GM21825 (cell line): ENCODE measurements around the gene JARID2.

ENCODE experiments used
- ATAC-seq: cut with Tn5 transposase; IDR thresholded peaks from one replicate; pipeline ENCODE4 v1.9.1; 2021; ENCODE audit warnings: mild to moderate bottlenecking, moderate library complexity; ENCODE audit not compliant: unreplicated experiment

JARID2 gene

GRCh38 chr6:15512721-15513120 lies 266.9 kb downstream of the JARID2 start:
- ATAC-seq, result no peak

DNA sequence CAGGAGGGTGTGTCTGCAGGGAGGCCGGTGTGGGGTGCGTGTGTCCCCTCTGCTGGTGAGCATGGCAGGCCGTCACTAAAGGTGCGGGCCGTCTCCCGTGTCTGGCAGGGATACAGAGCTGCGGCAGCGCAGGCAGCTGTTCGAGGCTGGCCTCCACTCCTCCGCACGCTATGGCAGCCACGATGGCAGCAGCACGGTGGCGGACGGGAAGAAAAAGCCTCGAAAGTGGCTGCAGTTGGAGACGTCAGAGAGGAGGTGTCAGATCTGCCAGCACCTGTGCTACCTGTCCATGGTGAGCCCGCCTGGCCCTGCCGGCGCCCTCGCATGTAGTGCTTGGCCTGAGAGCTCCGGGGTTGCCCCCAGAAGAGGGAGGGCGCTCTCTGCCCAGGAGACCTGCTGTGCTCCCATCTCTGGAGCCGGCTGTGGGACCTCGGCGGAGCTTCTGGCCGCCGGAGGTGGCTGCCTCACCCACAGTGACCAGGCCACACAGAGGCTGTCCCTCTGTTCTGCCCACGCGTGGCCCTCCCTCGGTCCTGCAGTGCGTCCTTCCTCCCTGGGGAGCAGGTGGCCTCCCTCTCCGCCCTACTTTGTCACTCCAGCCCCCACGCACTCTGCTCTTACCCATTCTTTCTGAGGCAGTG lies 267.4 kb downstream of the JARID2 start:
- ATAC-seq, result no peak

DNA sequence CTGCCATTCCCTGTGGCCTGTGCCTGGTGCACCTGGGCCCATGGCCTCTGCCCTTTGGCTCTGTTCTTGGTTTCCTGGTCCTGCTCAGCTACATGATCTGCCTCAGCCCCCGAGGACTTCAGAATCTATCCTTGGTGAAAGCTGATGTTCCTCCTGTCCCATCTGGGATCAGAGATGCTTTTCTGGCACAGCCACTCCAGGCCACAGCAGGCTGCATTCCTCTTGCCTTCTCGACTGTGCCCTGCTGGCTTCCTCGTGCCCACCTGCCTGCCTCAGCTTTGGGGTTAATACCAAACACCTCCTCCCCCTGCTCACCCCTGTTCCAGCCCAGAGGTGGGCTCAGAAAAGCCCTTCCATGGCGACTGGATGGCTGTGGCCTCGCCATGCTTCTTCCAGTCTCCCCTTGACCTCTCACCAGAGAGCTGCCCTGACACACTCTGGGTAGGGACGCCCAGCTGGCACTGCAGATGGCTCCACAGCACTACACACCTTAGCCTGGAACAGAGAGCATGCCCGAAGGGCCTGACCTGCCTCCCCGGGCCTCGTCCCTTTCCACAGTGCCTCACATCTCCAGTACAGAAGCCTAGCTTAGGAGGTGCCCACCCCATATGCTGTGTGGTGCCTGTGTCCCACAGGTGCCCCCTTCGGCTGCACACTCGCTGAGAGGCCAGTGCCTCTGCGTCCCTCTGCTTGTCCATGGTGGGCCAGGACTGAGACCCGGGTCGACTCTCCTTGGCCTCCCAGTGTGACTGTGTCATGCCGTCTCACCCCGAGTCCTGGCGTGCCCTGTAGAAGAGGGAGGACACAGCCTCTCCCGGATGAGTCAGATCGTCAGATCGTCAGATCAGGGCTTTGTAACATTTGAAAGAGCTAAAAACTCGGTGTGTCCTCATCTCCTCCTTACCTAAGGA lies 268.2 kb downstream of the JARID2 start:
- ATAC-seq, result no peak

GRCh38 chr6:15515226-15515625 lies 269.4 kb downstream of the JARID2 start:
- ATAC-seq, result no peak

- no peak for ATAC-seq
Observed at GRCh38 chr6:15515660-15516375, 269.9 kb downstream of the JARID2 start.

GRCh38 chr6:15516378-15516777 lies 270.5 kb downstream of the JARID2 start:
- ATAC-seq, result no peak

DNA sequence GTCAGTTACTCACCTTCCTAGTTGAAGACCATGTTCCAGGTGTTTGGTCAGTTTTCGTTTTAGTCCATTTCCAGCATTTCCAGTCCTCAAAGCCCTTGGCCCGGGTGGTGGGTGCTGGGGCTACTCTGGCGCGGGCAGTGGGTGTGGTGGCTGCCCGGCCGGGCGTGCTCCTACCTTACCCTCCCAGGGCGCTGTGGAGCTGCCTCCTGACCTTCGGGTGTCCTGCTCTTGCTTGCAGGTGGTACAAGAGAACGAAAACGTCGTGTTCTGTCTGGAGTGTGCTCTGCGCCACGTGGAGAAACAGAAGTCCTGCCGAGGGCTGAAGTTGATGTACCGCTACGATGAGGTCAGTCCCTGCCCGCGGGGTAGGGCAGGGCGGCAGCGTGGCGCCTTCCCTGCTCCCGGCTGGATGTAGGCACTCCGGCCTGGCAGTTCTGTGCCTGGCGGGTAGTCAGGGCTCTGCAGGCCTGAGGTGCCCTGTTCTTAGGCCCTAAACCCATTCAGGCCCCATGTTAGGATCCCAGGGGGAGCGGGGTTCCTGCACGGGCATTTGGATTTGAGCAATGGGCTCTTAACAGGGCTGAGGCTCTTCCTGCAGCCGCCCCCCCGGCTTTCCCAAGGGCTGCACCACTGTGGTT lies 271.2 kb downstream of the JARID2 start:
- ATAC-seq, result no peak

- no peak for ATAC-seq
Observed at GRCh38 chr6:15517600-15517999, 271.7 kb downstream of the JARID2 start.

GRCh38 chr6:15518057-15518456 lies 272.2 kb downstream of the JARID2 start:
- no peak for ATAC-seq

DNA sequence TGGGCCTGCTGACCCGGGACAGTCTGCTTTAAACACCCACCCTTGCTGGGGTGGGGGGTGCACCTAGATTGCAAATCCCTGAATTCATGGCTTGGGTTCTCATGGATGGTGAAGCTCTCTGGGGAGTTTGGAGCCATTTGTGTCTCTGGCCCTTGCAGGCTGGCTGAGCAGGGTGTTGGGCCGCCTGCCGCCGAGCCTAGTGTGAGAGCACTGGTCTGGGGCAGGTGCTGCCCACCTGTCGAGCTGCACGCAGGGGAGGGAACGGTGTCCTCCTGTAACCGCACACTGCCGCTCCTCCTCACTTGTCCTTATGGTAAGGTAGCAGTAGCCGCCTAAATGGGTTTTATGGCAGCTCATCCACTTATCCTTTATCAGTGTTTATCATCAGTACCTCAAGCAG lies 273.0 kb downstream of the JARID2 start:
- no peak for ATAC-seq

GRCh38 chr6:15519681-15520080 lies 273.8 kb downstream of the JARID2 start:
- no peak for ATAC-seq

GRCh38 chr6:15520626-15521203 lies 274.8 kb downstream of the JARID2 start:
- no peak for ATAC-seq

DNA sequence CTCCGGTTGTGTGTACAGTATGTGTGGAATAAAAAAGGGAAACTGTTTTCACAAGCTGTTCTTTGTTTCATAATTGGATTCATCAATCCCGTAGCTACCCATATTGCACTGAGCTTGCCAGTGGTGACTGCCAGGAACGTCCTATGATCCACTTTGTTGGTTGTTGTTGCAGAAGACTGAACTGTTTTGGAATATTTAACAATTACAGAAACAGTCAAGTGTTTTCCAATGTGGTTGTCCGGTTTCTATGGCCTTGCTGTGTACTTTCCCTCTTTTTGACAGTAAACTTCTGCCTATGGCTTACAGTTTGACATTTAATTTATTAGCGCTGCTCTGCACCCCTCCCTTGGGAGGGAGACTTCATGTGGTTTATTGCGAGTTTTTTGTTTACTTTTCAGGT lies 275.7 kb downstream of the JARID2 start:
- ATAC-seq, result no peak

- no peak for ATAC-seq
Observed at GRCh38 chr6:15522026-15522425, 276.2 kb downstream of the JARID2 start.

- no peak for ATAC-seq
Observed at GRCh38 chr6:15522427-15522826, 276.6 kb downstream of the JARID2 start.

DNA sequence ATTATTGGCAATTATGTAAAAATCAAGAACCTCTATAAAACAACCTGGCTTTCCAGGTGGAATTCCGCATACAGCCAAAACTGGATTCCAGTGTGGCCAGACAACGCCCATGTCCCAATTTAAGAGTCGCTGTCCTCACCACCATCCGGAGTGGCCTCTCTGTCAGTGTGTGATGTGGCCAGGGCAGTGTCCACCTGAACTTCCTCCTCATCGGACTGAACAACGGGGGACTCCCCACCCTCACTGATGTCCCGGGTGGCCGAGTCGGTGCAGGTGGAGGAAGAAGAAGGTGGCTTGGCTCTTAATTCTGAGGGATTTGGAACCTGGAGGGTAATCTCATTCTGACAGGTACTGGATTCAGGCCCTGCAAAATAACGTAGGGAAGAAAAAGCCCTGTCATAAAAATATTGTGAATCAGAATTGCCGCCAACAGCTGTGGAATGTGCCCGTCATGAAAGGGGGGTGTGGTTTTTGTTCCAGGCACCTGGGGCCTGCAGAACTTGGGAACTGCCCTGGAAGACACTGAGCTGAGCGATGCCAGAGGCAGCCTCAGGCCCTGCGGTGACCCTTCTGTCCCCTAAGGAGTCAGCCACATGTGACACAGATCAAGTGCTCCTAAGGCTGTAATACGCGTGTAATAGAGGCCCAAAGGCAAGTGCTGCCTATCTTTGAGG lies 277.1 kb downstream of the JARID2 start:
- ATAC-seq, result no peak

- no peak for ATAC-seq
Observed at GRCh38 chr6:15523679-15524630, 278.1 kb downstream of the JARID2 start.

- ATAC-seq, result no peak
Observed at GRCh38 chr6:15524861-15525401, 279.1 kb downstream of the JARID2 start.

DNA sequence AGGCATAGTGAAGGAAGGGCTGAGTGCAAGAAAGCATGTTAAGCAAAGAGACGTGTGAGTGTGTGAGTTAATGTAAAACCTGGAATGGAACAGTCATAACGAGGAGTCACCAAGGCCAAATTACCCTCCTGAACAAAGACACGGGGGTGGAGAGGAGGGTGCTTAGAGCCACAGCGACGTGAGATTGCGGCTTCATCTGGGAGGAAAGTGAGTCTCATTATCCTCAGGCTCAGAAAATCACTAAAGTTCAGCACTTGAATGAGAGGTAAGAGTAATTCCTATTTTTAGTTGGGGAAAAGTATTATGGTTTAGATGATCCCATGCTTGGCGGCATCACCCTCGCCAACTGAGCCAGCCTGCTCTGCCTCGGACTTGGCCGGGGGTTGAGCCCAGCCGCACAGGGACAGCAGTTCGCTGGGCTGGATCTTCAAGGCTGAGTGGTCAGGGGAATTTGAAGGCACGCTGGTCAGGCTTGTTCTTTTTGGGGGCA lies 280.4 kb downstream of the JARID2 start:
- ATAC-seq, result no peak
